Spleen (tissue), 7 donors: Measurements from ENCODE around the gene NPHS2.

Experiments used
- POLR2A ChIP-seq, 3 donors: fragments of 450-650 bp; IDR thresholded peaks; one replicate each; pipeline ENCODE4 v1.5.1; 2017; ENCODE audit warnings: antibody characterized with exemption in 3 of 3, mild to moderate bottlenecking in 1 of 3
- POLR2AphosphoS5 ChIP-seq, 3 donors: sonication (generic); formaldehyde crosslinking; IDR thresholded peaks; one replicate each; pipeline ENCODE4 v1.5.1; 2017; ENCODE audit warnings: antibody characterized with exemption in 3 of 3
- TF ChIP-seq, protein P1 (sequence below), 11 experiments: fragments of 200-600 bp in 7 of 11; fragments of 450-650 bp in 4 of 11; sonication (generic) in 4 of 11; IDR thresholded peaks in 8 of 11; conservative IDR thresholded peaks in 3 of 11; 1 replicate in 7 of 11; 2 replicates in 4 of 11; pipeline versions ENCODE4 v1.4.0 to v1.8.0; 2016 to 2021; ENCODE audit warnings: antibody characterized with exemption in 11 of 11, inconsistent platforms in 4 of 11, mild to moderate bottlenecking in 1 of 11
- donor health status: DM: no; HTN: no; CAD: no; lungs with moderate emphysema.
- donor health status: DM: no; HTN: no; CAD: no.
- donor health status: DM: no; HTN: no; CAD: no.

DNA sequence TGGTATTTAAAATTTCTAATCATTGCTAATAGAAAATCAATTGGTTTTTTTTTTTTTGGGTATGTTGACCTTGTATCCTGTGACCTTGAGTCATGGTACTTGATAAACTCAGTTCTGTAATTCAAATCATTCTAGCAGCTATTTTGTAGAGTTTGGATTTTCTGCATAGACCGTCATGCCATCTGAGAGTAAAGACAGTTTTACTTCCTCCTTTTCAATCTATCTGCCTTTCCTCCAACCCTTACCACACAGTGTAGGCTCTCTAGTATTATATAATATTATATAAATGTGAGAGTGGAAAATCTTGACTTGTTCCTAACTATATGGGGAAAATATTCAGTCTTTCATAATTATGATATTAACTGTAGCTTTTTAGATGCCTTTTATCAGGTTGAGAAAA is 22.9 kb upstream of the NPHS2 start:
- TF ChIP-seq POLR2AphosphoS5 (IDR thresholded peaks at IDR 0.05): no peak
- TF ChIP-seq, protein P1, sequence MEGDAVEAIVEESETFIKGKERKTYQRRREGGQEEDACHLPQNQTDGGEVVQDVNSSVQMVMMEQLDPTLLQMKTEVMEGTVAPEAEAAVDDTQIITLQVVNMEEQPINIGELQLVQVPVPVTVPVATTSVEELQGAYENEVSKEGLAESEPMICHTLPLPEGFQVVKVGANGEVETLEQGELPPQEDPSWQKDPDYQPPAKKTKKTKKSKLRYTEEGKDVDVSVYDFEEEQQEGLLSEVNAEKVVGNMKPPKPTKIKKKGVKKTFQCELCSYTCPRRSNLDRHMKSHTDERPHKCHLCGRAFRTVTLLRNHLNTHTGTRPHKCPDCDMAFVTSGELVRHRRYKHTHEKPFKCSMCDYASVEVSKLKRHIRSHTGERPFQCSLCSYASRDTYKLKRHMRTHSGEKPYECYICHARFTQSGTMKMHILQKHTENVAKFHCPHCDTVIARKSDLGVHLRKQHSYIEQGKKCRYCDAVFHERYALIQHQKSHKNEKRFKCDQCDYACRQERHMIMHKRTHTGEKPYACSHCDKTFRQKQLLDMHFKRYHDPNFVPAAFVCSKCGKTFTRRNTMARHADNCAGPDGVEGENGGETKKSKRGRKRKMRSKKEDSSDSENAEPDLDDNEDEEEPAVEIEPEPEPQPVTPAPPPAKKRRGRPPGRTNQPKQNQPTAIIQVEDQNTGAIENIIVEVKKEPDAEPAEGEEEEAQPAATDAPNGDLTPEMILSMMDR (IDR thresholded peaks at IDR 0.05 in 8 of 11, conservative IDR thresholded peaks at IDR 0.05 in 3 of 11): no peak
- no peak for TF ChIP-seq POLR2A (IDR thresholded peaks at IDR 0.05)
